ENCODE measurements around the gene COL13A1.

GRCh38 chr10:69941730-69942129 lies 140.0 kb downstream of the COL13A1 start:
- TF ChIP-seq CTCF (IDR thresholded peaks at IDR 0.05 in 4 of 5, conservative IDR thresholded peaks at IDR 0.05 in 1 of 5) (no peak), POLR2A (IDR thresholded peaks at IDR 0.05) (no peak)
